Epithelial cell of proximal tubule (primary cell): ENCODE data around the gene BMPR1B. TPM values are rescaled to one million over a fixed set of nuclear protein-coding genes. Genes with fewer than 3 reads are reported as not detected.

ENCODE experiments used
- DNase-seq: peaks from one replicate; pipeline ENCODE4 v3.0.0-alpha.2; 2011; ENCODE audit warnings: low read depth
- H3K4me3 ChIP-seq: 2 replicates; pipeline ENCODE4 v1.5.1; 2011; ENCODE audit warnings: low read depth, mild to moderate bottlenecking, low read length
- CTCF ChIP-seq: conservative IDR thresholded peaks from 2 replicates; pipeline ENCODE4 v1.5.1; 2012; ENCODE audit warnings: low read depth, mild to moderate bottlenecking, low read length
- total RNA-seq: library from RNA; depleted of rRNA; stranded (reverse); fragments of >200 nt; gene quantifications from 2 replicates; pipeline ENCODE4 v1.2.3, GENCODE V29; 2015

BMPR1B gene
- total RNA-seq, 1 donor from 2014 or later: 2.0 TPM

GRCh38 chr4:95190751-95191436 lies 433.1 kb downstream of the BMPR1B start:
- no peak for DNase-seq
- TF ChIP-seq CTCF: no peak
- H3K4me3 ChIP-seq: no peak overlapping the region

- DNase-seq: no peak
- no peak for TF ChIP-seq CTCF
- H3K4me3 ChIP-seq: no peak overlapping the region
Observed at GRCh38 chr4:95191537-95191936, 433.8 kb downstream of the BMPR1B start.

- TF ChIP-seq CTCF: no peak
- DNase-seq: no peak
- no peak overlapping the region for H3K4me3 ChIP-seq
Observed at GRCh38 chr4:95193391-95194224, 435.9 kb downstream of the BMPR1B start.

- DNase-seq: no peak
- H3K4me3 ChIP-seq: no peak overlapping the region
- no peak for TF ChIP-seq CTCF
Observed at GRCh38 chr4:95197353-95197752, 439.6 kb downstream of the BMPR1B start.

GRCh38 chr4:95198961-95199360 lies 441.2 kb downstream of the BMPR1B start:
- no peak for DNase-seq
- no peak for TF ChIP-seq CTCF
- H3K4me3 ChIP-seq: no peak overlapping the region

GRCh38 chr4:95204267-95204844 lies 446.6 kb downstream of the BMPR1B start:
- DNase-seq: no peak
- no peak overlapping the region for H3K4me3 ChIP-seq
- no peak for TF ChIP-seq CTCF

GRCh38 chr4:95204873-95205272 lies 447.1 kb downstream of the BMPR1B start:
- DNase-seq: no peak
- peak; percentile 60 for TF ChIP-seq CTCF
- H3K4me3 ChIP-seq: no peak overlapping the region
